D721Med (cell line): ENCODE results near the gene CFAP20DC.
"Not testable (repeated sequence)": the region's sequence is repeated elsewhere in the genome, so short reads cannot be mapped to it uniquely, and the experiment has no call there.

Source experiments
- DNase-seq: peaks from one replicate; pipeline ENCODE4 v3.0.0; 2011; ENCODE audit warnings: low spot score; ENCODE audit not compliant: insufficient read length
- FAIRE-seq: peaks from 2 replicates; lab custom pipeline; 2011; peaks lifted over from hg19 to GRCh38; lab: Jason Lieb, UNC
- TF ChIP-seq, protein P1 (sequence below): IDR thresholded peaks from 2 replicates; pipeline ENCODE4 v1.5.1; 2012; ENCODE audit warnings: mild to moderate bottlenecking, control low read depth; ENCODE audit not compliant: insufficient read depth; ENCODE audit errors: missing control alignments

CFAP20DC gene

DNA sequence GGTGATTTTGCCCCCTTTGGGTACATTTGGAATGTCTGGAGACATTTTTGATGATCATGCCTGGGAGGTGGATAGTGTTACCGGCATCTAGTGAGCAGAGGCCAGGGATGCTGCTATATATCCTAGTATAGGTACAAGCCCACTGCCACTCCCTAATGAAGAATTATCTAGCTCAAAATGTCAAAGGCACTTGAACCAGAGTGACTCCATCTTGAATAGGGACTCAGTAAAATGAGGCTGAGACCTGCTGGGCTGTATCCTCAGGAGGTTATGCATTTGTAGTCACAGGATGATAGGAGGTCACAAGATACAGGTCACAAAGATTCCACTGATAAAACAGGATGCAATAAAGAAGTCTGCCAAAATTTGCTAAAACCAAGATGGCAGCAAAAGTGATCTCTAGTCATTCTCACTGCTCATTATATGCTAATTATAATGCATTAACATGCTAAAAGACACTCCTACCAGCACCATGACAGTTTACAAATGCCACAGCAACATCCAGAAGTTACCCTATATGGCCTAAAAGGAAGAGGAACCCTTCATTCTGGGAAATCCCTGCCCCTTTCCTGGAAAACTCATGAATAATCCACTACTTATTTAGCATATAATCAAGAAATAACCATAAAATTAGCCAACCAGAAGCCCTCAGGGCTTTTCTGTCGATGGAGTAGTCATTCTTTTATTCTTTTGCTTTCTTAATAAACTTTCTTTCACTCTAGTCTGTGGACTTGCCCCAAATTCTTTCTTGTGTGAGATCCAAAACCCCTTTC is 343.2 kb downstream of the CFAP20DC start:
- DNase-seq (no peak), FAIRE-seq (no peak)
- TF ChIP-seq, protein P1, sequence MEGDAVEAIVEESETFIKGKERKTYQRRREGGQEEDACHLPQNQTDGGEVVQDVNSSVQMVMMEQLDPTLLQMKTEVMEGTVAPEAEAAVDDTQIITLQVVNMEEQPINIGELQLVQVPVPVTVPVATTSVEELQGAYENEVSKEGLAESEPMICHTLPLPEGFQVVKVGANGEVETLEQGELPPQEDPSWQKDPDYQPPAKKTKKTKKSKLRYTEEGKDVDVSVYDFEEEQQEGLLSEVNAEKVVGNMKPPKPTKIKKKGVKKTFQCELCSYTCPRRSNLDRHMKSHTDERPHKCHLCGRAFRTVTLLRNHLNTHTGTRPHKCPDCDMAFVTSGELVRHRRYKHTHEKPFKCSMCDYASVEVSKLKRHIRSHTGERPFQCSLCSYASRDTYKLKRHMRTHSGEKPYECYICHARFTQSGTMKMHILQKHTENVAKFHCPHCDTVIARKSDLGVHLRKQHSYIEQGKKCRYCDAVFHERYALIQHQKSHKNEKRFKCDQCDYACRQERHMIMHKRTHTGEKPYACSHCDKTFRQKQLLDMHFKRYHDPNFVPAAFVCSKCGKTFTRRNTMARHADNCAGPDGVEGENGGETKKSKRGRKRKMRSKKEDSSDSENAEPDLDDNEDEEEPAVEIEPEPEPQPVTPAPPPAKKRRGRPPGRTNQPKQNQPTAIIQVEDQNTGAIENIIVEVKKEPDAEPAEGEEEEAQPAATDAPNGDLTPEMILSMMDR = no peak

- FAIRE-seq (no peak), DNase-seq (no peak)
- TF ChIP-seq, protein P1 = no peak
Observed at GRCh38 chr3:58704745-58705144, 345.1 kb downstream of the CFAP20DC start.

- FAIRE-seq = not testable (repeated sequence)
Observed at GRCh38 chr3:58704304-58704703, 345.5 kb downstream of the CFAP20DC start.

DNA sequence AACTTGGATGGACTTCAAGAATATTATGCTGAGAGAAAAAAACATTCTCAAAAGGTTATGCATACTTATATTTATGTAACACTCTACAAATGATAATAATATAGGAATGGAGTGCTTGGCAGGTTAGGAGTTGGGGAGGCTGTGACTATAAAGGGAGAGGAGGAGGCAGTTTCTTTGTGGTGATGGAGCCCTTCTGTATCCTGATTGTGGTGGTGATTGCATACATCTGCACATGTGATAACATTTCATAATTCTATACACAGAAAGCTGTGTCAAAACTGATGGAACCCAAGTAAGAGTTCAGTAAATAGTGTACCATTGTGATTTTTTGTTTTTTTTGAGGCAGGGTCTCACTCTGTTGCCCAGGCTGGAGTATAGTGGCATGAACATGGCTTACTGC is 351.6 kb downstream of the CFAP20DC start:
- FAIRE-seq (no peak), DNase-seq (no peak)
- TF ChIP-seq, protein P1 = no peak

More at GRCh38 chr3:58704304-58704703, 345.5 kb downstream of the CFAP20DC start:
- DNase-seq = not testable (repeated sequence)

- TF ChIP-seq, protein P1 = no peak
- DNase-seq = no peak
- FAIRE-seq = no peak
Observed at GRCh38 chr3:58697561-58697960, 352.3 kb downstream of the CFAP20DC start.

DNA sequence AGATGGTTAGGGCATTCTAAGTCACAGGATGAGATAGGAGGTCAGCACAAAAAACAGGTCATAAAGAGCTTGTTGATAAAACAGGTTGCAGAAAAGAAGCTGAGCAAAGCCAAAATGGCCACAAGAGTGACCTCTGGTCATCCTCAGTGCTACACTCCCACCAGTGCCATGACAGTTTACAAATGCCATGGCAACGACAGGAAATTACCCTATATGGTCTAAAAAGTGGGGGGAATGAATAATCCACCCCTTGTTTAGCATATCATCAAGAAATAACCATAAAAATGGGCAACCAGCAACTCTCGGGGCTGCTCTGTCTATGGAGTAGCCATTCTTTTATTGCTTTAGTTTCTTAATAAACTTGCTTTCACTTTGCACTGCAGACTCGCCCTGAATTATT is 353.0 kb downstream of the CFAP20DC start:
- FAIRE-seq, DNase-seq: not testable (repeated sequence)

GRCh38 chr3:58696093-58696492 is 353.7 kb downstream of the CFAP20DC start:
- FAIRE-seq = no peak
- TF ChIP-seq, protein P1 = no peak
- no peak for DNase-seq

GRCh38 chr3:58695284-58695683 is 354.5 kb downstream of the CFAP20DC start:
- FAIRE-seq, DNase-seq: not testable (repeated sequence)
